Ammon's horn (tissue), 1 donor: ENCODE measurements around the gene FAM163A.
A peak's percentile ranks its signal among the peaks of the same experiment; 100 is the strongest.
"Not testable (repeated sequence)": the region's sequence is repeated elsewhere in the genome, so short reads cannot be mapped to it uniquely, and the experiment has no call there.

ENCODE experiments used
- DNase-seq: peaks from one replicate; pipeline ENCODE4 v3.0.0-alpha.2; 2016; ENCODE audit warnings: low spot score

Gene FAM163A

DNA sequence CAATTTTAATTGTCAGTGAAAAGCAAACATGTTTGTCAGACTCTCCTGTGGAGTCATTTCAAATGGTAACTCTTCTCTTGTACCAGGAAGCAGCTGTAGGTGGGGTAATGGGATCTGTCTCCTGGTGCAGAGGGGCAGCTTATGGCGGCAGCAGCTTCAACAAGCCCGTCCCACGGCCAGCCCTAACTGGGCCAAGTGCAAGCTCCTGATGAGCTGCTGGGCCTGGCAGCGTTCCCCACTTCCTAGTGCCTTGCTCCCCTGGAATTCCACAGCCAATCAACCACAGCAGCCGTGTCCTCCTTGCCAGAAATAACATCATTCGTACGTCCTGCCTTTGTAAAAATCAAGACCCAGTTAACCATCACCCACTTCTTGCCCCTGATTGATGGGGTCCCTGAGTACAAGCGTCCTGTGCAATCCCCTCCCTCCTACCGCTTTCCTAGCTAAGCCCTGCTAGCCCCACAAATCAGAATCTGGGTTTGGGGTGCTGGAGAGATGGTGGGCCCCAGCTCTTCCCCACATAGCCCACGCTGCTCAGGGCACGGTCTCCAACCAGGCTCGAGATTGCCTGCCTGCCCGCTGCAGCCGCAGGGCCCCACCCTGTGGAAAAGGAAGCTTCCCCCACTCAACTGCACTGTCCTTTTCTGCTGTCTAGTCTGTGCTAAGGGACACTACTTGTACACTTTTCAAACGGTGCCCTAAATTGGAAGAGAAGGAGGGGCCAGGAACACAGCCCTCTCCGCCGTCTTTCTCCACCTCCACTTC, 73.3 kb downstream of the FAM163A start:
- no peak for DNase-seq

DNA sequence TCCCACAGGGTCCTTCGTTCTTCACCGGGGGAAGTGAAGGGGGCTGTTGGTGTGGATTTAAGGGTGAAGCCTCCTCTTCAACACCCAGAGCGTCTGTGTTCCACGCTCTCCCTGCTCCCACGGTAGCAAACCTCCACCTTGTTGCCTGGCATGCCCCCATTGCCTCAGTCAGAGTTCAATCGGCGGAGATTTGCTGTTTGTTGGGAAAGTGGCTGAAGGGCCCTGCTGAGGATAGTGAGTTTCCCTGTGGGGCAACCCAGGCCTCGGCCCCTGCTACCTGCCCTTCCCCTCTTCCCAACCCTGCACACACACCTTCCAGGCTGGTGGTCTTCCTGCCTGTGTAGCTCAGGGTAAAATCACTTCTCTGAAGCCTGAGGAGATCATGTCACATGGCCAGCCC, 74.0 kb downstream of the FAM163A start:
- DNase-seq = no peak

DNA sequence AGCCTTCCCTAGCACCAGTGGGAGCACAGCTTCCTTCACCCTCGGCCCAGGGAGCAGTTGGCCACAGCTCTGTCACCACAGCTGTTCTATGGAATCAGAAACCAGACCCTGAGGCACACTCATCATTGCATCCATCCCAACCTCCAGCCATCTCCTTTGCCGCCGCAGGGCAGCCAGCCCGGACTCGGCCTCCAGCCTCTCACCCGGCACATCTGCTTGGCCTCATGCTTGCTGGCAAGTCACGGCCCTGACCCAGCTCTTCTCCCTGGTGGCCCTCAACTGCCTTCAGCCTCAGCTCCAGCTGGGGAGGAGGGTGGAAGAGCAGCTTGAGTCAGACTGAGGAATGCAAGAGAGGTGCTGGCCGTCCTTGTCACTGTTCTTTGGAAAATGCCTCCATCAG, 74.7 kb downstream of the FAM163A start:
- DNase-seq = no peak

DNA sequence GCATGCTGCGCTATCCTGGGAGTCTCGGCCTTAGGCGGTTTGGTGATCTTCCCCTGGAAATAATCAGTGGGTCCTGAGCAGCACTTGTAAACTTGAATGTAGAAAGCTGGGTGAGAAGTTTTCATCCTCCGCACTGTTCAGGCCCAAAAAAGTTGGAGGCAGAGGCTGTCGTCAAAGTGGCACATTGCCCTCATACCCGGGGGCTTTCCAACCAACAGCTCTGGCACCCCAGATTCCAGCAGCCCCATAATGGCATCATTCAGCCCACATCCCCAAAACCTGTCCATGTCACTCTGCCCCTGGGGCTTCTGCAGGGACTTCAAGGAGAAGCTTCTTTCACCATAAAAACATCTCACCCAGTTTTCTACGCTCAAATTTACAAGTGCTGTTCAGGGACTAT, 75.2 kb downstream of the FAM163A start:
- DNase-seq = no peak

DNA sequence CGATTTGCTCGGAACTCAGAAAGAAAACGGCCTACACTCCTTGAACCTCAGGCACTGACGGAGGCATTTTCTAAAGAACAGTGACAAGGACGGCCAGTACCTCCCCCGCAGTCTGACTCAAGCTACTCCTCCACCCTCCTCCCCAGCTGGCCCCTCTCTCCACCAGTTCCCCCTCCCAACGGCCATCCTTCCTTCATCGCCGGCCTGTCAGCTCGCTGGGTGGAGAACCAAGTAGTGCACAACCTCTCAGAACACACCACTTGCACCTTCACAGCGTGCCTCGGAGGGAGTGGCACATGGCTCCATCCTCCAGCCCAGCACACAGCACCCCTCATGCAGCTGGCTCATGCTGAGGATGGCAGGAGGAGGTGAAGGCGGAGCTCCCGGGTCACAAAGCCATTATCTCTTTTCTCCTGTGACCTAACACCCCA, 75.7 kb downstream of the FAM163A start:
- peak; percentile 23 for DNase-seq

DNA sequence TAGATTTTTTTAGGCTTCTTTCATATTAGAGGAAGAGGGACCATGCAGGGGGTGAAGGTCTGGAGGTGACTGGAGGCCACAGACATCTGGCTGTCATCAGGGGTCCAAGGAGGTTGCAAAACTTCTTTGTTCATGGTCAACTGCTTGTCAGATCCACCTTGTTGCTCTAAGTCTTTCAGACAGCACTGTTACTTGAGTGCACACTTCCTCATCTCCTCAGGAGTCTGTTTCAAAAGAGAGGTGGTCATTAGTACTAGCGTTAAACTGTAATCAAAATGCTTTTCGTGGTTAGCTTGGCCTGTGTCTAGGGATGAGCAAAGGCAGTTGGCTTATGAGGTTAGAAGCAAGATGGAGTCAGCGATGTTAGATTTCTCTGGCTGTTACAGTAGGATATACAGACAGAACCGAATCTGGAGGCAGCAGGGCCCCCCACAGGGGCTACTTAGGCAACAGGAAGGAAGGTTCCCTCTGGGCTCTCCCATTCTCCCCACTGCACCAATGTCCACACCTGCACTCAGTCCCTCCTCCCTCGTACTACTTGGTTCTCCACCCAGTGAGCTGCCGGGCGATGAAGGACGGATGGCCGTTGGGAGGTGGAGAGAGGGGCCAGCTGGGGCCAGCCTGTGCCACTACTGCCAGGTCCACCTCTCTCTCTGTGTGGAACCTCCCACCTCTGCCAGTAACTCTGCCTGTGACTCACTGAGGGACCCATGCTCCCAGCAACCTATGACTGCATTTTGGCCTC, 77.3 kb downstream of the FAM163A start:
- DNase-seq = no peak

DNA sequence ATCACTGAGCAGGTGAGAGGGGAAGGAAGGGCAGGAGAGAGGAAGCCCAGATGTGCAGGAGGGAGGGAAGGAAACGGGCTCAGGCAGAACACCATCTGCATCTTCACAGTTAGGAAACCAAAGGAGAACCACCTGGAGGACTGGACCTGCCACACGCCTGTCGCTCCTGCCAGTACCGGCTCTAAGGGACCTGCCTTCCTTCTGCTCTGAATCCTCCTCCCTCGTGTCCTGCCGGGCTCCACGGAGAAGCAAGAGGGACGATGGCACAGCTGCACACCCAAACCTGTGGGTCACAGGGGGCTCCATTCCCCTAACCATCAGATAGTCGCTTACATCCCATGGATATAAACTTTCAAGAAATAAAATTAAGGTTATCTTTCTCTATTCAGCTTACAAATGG, 78.4 kb downstream of the FAM163A start:
- no peak for DNase-seq

DNA sequence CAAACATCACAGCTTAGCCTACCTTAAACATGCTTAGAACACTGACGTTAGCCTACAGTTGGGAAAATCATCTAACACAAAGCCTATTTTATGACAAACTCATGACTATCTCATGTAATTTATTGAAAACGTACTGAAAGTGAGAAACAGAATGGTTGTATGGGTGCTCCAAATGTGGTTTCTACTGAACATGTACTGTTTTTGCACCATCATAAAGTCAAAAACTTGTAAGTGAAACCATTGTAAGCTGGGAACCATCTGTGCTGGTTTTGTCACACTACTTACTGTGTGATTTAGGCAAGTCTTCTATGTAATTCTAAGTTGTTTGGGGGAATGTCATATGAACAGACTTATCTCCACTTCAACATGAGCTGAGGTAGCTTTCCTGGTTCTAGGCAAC, 79.0 kb downstream of the FAM163A start:
- DNase-seq = no peak

DNA sequence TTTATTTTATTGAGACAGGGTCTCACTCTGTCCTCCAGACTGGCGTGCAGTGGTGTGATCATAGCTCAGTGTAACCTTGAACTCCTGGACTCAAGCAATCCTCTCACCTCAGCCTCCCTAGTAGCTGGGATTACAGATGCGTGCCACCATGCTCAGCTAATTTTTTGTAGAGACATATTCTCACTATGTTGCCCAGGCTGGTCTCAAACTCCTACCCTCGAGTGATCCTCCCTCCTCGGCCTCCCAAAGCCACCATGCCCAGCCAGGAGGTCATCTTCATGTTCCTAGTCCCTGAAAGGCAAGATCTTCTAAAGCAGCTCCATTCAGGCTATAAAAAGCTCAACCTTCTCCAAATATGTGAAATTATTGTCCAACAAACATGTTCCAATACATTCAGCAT, 80.6 kb downstream of the FAM163A start:
- no peak for DNase-seq

DNA sequence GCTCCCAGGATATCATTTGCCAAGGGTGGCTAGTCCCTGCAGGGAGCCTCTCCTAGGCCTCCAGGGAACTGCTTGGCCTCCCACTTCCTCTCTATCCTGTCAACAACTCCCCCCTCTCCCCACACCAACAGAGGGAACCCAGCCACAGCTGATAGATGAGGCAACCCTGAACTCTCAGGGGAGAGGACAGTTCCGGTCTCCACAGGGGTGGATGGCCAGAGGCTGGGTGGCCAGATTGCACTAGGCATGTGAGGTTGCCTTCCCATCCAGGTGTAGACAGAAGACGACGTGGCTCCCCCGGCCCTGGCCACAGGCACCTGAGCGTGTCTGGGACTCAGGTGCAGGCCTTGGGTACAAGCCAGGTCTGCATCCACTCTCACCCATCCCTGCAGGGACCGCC, 81.2 kb downstream of the FAM163A start:
- no peak for DNase-seq

DNA sequence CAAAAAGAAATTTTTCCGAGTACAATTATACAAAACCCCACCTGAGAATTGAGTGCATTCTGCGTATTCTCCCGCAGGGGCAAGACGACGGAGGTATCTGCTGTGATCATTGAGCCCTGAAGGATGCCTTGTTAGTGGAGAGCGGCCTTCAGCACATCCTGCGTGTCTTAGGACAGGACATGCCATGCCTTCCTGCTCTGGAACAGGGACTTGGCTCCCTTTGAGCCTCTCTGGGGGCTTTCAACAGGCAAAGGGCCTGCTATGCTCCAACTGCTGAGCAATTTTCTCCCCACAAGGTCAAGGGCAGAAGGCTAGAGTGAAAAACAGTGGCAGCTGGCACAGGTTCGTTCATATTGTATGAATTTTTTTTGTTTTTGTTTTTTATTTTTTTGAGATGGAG, 82.1 kb downstream of the FAM163A start:
- no peak for DNase-seq

DNA sequence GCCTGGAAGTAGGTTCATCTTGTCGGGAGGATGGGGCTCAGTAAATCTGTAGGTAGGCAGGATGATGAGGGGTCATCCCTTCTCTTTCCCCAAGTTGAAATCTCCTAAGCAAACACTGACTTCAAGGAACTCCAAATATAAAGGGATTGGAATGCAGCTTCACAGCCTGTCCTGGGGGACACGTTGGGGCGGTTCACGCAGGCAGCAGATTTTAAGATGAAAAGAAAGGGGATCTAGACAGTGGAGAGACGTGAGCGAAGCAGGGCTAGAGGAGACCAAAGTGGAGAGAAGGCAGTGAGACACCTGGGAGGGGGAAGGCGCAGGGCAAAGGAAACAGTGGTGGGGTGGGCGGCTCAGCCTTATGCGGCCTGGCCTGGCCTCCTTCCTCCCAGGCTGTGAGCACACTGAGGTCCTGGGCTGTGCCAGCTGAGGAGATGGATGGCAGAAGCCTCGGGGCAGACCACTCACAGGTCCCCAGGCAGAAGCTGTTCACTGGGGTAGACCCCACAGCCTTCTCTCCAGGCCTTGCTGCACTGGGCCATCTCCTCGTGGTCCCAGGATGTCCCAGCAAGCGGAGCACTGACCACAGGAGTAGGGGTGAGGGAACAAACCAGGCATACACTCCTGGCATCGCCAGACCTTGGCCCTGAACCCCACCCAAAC, 82.8 kb downstream of the FAM163A start:
- DNase-seq = no peak

DNA sequence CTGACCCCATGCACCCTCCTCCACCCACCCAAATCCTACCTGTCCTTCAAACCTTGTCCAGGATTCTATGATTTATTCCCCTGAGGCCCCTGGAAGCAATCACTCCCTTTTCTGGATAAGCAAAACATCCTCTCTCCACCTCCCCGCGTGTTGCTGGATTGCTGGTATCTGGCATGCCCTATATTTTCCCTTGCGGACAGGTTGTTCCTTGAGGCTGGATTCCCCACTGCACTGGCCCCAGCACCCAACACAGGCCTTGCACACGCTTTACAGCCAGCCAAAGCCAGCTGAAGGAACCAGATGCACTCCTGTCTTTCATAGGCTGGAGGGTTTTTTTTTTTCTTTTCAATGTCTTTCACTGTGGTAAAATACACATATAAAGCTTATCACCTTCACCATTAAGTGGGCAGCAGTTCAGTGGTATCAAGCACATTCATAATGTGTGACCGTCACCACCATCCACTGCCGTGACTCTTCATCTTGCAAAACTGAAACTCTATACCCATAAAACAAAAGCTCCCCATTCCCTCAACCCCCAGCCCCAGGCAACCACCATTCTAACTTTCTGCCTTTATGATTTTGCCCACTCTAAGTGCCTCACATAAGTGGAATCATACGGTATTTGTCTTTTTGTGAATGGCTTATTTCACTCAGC, 83.7 kb downstream of the FAM163A start:
- DNase-seq = no peak

DNA sequence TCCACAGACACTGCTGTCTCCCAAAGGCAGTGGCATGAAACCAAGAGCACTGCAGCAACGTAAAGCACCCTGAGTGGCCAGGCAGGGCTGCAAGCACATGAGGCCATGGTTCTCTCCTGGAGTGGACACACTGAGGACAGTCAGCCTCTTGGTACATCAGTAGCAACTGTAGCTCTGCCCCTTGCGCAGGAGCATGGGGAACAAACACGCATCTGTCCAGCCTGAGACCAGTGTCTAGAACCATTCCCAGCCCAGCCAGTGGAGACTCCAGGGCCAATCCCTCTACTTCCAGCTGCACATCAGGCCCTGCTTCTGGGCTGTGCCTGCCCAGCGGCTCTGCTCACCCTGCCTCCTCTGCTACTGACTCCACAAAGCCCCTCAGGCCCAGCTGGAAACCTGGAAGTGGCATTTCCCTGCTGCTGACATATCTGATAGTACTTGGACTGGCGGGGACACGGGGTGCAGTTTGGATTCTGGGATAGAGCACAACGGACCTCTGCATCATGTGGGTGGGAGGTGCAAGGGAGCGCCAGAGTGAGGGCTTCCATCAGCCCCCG, 85.5 kb downstream of the FAM163A start:
- DNase-seq = no peak

DNA sequence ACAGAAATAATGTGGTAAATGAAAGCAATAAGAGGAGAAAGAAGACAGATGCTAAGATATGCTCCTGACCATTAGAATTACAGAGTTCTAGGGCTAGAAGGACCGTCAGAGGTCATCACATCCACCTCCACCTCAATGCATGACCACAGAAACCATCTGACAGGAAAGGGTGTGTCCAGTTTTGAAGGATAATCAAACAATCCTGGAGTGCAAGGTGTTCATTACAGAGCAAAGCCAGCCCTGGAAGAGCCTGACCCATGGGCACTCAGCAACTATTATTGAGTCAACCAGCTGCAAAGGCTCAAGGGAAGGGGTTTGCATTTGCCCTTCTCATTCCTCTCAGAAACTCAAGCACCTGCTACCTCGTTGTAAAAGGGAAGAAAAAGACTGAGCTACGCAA, 88.1 kb downstream of the FAM163A start:
- no peak for DNase-seq

DNA sequence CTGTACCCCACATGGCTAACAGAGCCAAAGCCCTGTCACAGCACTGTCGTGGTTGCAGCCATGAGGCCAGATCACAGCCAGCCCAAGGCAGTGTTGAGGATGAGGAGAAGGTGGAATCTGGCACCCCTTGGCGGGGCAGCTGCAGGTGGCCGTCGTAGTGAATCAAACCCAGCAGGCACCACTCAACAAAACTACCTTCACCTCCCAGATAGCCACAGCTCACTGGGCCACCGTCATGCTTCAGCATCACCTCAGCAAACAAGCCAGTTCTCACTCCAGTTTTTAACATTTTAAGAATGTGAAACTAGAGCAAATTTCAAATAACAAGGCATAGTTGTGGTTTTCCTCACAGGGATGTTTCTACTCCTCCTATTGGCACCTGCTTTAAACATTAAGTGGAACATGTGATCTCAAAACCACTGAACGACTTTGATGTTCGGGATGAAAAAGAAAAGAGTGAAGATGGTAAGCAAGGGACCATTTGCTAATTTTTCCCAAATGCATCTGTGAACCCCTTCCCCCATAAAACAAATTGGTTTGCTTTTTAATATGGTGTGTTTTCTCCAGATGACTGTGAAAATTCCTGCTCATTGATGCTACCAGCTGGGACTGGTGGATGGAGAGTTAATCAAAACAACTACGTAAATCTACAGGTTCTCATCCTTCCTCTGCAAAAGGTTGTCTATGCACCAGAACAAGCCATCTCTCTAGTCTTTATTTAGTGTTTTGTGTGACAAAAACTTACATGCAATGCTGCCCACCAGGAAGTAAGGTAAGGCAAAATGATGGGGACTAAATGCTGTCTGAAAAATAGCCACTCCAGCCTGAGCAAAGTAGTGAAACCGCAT, 89.0 kb downstream of the FAM163A start:
- no peak for DNase-seq

DNA sequence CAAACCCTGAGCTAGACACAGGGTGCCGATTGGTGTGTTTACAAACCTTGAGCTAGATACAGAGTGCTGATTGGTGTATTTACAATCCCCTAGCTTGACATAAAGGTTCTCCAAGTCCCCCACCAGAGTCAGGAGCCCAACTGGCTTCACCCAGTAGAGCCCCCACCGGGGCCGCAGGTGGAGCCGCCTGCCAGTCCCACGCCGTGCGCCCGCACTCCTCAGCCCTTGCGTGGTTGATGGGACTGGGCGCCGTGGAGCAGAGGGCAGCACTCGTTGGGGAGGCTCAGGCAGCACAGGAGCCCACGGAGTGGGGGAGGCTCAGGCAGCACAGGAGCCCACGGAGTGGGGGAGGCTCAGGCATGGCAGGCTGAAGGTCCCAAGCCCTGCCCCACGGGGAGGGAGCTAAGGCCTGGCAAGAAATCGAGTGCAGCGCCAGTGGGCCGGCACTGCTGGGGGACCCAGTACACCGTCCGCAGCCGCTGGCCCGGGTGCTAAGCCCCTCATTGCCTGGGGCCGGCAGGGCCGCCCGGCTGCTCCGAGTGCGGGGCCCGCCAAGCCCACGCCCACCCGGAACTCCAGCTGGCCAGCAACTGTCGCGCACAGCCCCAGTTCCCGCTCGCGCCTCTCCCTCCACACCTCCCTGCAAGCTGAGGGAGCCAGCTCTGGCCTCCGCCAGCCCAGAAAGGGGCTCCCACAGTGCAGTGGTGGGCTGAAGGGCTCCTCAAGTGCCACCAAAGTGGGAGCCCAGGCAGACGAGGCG, 93.8 kb downstream of the FAM163A start:
- not testable (repeated sequence) for DNase-seq

DNA sequence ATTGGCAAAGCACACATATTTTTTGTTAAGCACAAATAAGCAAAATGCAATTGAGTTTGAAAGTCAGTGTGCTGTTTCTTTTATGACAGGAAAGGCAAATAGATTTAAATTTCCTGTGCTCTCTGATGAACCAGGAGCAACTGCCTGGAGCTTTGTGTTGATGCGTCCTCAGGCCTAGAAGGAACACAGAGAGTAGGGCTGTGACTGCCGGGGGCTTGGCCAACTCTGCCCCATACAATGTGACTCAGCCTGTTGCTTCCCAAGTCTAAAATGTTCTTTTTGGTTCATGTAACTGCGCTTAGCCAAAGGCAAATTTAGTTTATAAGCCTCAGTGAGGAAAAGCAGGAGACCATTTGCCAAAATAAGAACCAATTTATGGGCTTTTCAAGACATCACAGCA, 97.0 kb downstream of the FAM163A start:
- DNase-seq = no peak

DNA sequence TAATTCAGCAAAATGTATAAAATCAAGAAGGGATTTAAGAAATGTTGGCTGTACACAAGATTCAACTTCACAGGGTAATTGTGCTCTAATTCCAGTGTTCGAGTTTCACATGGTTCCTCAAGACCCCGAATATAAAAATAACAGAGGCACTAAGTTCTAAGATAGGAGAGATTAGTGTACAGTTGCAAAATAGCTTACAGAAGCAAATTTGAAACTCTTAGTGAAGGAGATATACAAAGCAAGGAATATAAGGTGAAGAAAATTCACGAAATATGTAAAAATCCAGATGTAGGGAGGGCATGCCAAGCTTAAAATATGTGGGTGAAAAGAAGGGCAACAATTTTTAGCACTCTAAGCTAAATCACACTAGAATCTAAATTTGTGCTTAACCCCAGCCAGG, 105.1 kb downstream of the FAM163A start:
- no peak for DNase-seq

DNA sequence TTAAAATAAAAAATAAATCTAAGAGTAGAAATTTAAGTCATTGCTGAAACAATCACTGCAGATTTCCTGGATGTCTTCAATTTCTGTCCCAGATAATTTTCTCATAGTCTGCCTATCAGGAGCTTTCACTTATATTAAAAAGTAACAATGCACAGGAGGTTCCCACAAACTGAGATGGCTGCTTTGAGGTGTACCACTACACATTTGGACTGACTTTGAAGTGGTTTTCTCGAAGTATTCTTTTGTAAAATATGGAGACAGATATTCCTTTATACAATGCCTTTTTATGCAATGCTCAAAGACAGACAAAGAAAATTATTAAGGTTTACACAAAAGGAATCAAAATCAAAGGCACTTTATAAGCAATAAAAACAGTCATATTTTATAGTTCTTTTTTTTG, 110.0 kb downstream of the FAM163A start:
- no peak for DNase-seq

DNA sequence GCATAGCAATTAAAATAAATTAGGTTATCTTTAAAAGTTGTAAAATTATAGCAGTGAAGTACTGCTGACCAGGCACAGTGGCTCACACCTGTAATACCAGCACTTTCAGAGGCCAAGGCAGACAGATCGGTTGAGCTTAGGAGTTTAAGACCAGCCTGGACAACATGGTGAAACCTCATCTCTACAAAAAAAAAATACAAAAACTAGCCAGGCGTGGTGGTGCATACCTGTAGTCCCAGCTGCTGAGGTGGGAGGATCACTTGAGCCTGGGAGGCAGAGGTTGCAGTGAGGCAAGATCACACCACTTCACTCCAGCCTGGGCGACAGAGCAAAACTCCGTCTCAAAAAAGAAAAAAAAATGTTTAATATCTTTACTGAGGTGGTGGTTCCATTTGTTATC, 112.7 kb downstream of the FAM163A start:
- not testable (repeated sequence) for DNase-seq
